Thyroid gland (tissue), 4 donors: ENCODE measurements around the gene SVBP.

Source experiments
- POLR2A ChIP-seq, 2 donors: fragments of 450-650 bp; IDR thresholded peaks; one replicate each; pipeline ENCODE4 v1.6.1; 2017; ENCODE audit warnings: antibody characterized with exemption in 2 of 2, mild to moderate bottlenecking in 2 of 2, moderate library complexity in 1 of 2
- TF ChIP-seq, protein P1 (sequence below), 6 experiments: fragments of 200-600 bp in 3 of 6; fragments of 450-650 bp in 3 of 6; sonication (generic) in 3 of 6; IDR thresholded peaks; one replicate each; pipeline ENCODE4 v1.5.1; 2016 to 2019; ENCODE audit warnings: antibody characterized with exemption in 6 of 6, mild to moderate bottlenecking in 2 of 6, inconsistent platforms in 1 of 6, moderate library complexity in 1 of 6

- TF ChIP-seq, protein P1, sequence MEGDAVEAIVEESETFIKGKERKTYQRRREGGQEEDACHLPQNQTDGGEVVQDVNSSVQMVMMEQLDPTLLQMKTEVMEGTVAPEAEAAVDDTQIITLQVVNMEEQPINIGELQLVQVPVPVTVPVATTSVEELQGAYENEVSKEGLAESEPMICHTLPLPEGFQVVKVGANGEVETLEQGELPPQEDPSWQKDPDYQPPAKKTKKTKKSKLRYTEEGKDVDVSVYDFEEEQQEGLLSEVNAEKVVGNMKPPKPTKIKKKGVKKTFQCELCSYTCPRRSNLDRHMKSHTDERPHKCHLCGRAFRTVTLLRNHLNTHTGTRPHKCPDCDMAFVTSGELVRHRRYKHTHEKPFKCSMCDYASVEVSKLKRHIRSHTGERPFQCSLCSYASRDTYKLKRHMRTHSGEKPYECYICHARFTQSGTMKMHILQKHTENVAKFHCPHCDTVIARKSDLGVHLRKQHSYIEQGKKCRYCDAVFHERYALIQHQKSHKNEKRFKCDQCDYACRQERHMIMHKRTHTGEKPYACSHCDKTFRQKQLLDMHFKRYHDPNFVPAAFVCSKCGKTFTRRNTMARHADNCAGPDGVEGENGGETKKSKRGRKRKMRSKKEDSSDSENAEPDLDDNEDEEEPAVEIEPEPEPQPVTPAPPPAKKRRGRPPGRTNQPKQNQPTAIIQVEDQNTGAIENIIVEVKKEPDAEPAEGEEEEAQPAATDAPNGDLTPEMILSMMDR (IDR thresholded peaks at IDR 0.05): no peak
- TF ChIP-seq POLR2A (IDR thresholded peaks at IDR 0.05): no peak
Measured at GRCh38 chr1:42831273-42831672, 14.1 kb upstream of the SVBP start.
